HL-60/S4 treated with phorbol 12-myristate 13-acetate at 8.2 ng/mL for 4 days and 3 days (cell line): Measurements from ENCODE around the gene NEK4.
"Not testable (repeated sequence)": the region's sequence is repeated elsewhere in the genome, so short reads cannot be mapped to it uniquely, and the experiment has no call there.

Experiments
- in situ Hi-C: fragments of 300-500 bp; cut with MboI; formaldehyde crosslinking; loops from 2 replicates; pipeline ENCODE4 v1.15.0; 2022; ENCODE audit warnings: low sequenced_read_pairs

The NEK4 gene

DNA sequence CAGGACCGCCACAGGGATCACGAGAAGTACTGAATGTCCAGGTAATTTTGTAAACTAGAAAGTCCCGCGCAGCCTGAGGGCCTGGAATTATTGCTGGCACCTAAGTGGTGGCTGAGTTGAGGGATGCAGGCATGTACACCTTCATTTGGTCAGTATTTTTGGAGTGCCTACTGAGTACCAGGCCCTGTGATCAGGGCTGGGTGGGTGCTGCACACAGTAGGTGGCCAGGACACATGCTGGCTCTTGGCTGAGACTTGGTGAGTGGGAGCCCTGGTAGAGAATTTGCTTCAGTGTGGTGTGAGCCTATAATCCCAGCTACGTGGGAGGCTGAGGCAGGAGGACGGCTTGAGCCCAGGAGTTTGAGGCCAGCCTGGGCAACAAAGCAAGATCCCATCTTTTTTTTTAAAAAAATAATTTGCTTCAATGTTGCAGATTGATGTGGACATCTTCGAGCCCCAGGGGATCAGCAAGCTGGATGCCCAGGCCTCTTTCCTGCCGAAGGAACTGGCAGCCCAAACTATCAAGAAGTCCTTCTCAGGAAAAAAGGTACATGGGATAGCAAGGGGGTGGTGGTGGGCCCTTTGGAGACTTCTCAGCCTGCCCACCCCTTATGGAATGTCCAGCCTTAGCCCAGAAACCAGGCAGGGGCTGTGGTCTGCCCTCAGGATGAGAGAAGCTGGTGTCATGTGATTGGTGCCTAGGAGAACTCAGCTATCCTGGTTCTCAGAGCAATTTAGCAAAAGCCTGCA, 9.3 kb upstream of the NEK4 start:
- in situ Hi-C loops: no loop called here

DNA sequence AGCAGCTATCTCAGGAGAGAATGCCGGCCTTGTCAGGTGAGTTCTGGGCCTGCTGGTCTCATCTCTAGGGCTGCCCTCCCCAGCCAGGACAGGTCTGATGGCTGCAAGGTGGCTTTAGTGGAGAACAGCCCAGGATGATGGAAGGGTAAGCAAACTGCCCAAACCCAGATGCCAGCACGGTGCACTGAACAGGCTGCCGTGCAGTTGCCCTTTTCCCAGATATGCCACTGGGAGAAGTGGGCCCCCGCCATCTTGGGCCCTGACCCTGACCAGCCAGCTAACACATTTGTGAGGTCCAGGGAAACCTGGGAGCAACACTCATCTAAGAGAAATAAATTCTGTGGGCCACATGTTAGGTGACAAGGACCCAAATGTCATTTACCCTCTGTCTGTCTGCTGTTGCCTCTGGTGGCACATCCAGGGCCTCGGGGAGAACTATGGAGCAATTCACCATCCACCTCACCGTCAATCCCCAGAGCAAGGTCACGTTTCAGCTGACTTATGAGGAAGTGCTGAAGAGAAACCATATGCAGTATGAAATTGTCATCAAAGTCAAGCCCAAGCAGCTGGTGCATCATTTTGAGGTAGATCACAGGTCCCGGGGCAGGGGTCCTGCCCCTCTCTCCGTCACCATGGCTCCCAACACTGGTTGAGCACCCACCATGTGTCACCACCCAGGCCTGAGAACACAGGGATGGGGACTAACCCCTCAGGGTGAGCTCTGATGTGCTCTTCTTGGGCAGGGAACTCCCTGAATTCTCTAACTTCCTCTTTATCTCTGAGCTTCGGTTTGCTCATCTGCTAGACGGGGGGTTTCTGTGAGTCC, 8.5 kb upstream of the NEK4 start:
- in situ Hi-C loops: no loop called here

GRCh38 chr3:52777959-52778805, 7.4 kb upstream of the NEK4 start:
- in situ Hi-C loops: no loop called here

DNA sequence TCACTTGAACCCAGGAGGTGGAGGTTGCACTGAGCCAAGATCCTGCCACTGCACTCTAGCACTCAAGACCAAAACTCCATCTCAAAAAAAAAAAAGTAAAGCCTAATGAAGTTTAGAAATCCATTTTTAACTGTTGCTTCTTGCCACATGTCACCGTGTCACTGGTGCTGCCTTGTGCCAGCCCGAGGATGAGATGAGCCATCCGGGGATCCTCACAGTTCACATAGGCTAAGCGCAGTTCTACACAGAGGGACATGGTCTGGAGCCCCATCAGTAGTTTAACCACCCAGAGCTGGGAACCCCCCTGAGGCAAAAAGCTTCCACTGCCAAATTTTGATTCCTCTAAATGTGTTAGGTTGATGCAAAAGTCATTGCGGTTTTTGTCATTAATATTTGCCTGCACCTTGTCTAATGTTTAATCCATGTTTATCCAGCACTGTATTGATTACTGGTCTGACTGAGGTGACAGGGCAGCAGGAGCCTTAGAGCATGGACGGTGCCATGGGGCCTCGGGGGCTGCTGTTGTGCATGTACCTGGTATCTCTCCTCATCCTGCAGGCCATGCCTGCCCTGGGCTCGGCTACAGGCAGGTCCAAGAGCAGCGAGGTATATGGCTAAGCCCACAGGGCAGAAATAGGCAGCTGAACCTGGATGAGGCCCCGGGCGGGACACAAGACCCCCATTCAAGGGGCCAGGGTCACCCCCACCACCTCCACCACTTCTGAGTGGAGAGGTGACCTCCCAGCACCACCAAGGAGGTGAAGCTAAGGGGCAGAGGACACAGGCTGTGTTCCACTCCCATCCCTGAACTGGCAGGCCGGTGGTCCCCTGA, 6.6 kb upstream of the NEK4 start, which contains the start of gene ITIH1:
Gene ITIH1, plus strand, starts transcription at position 473 of the 832 bp plus-strand sequence. Its CDS starts 17 bp downstream, at position 490.
- in situ Hi-C loops: no loop called here

DNA sequence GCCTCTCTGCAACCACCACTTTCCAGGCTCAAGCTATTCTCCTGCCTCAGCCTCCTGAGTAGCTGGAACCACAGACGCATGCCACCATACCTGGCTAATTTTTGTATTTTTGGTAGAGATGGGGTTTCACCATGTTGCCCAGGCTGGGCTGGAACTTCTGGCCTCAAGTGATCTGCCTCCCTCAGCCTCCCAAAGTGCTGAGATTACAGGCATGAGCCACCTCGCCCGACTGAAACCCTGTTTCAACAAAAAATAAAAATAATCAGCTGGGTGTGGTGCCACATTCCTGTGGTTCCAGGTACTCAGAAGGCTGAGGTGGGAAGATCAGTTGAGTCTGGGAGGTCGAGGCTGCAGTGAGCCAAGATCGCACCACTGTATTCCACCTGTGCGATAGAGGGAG, 5.7 kb upstream of the NEK4 start:
- in situ Hi-C loops: not testable (repeated sequence)

DNA sequence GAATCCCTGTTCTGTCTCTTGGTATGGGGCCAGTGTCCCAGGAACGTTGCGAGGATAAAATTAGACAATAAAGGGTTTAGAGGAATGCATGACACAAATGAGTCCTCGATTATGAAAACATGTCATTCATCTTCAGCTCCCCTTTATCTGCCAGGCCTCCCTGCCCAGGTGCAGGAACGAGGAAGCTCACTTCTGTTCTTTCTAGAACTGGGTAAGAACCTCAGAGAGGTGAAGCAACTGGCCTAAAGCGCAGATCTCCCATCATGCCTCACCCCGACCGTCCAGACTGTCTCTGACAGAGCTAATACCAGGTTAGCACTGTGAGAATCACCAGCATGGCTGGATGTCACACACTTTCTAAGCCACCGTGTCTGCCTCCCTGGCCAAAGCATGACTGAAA, 5.1 kb upstream of the NEK4 start:
- in situ Hi-C loops: no loop called here

DNA sequence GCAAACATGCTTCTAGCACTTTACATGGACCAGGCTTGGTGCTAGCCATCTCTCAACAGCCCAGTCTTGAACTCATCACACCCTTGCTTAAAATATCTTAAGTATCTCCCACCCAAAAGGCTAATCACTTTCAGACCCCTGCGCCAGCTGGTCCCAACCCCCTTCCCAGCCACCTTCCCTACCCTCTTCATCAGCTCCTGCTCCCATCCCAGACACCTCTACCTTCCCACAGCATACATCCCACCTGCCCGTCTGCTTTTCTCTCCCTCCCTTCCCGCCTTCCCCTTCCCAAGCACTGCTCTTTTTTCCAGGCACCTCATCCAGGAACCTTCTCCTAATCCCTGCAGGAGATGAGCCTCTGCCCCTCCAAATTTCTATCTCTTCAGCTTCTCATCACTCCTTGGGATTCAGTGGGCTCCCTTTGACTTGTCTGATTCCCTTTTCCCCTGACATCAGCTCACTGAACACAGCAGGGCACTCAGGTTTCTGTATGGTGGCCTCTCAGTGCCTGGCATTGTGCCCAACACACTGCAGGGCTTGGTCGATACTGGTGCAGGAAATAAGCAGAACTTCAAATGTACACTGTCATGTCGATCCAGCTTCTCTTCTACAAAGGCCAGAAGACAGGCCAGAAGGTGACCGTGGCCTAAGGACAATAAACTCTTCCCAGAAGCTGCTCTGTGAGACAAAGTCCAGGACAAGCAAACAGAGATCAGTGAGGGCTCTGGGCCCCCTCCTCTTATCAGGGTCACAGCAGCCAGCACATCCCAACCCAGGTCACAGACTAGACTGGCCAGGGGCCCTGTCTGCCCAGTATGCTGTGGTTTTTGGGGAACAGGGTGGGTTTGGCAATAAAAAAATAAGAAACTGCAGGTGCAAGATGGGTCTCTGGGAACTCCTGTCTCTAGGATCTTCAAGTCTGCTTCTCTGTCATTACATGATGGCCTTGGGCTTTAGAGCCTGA, 4.4 kb upstream of the NEK4 start:
- in situ Hi-C loops: no loop called here

DNA sequence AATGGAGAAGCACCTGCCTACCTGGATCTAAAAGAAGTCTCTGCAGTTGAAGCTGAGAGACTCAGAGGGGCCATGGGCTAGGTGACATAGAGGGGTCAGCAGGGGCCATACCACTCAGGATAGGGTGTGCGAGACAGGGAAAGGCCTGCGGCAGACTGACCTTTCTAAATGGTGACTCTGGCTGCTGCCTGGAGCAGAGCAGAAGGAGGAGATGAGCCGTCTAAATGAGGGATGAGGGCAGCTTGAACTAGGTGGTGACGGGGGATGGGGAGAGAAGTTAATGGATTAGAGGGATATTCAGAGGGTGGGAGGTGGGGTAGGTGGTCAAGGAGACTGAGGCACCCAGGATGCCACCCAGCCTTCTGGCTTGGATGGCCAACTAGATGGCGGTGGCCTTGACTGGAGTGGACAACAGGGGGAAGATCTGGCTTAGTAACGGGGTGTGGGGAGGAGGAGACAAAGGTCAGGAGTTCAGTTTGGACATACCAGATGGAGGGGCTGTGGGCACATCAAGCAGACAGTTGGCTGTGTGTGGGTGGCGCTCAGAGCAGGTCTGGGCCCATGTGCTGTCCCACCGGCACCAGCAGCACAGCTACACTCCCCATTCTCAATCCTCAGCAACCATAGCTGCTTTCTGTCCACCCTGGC, 3.5 kb upstream of the NEK4 start:
- in situ Hi-C loops: no loop called here

DNA sequence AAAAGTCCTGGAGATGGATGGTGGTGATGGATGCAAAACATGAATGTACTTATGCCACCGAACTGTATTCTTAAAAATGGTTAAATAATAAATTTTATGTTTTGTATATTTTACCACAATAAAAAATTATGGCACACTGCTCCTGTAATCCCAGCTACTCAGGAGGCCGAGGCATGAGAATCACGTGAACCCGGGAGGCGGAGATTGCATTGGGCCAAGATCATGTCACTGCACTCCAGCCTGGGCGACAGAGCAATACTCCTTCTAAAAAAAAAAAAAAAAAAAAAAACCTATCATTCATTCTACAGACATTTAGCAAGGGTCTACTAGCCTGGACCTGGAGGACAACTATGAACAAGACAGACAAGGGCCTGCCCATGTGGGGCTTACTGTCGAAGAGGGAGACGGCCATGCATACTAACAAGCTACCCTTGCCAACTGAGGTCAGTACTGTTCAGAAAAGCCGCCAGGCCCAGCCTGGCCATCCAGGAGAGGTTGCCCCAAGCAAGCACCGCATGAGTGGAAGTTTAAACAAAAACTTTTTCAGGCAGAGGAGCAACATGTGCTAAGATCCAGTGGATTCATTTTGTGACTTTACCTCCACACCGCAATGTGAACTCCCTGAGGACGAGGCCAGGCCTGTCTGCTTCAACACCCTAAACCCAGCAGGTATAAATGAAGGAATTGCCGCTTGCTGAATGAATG, 2.8 kb upstream of the NEK4 start:
- in situ Hi-C loops: no loop called here

DNA sequence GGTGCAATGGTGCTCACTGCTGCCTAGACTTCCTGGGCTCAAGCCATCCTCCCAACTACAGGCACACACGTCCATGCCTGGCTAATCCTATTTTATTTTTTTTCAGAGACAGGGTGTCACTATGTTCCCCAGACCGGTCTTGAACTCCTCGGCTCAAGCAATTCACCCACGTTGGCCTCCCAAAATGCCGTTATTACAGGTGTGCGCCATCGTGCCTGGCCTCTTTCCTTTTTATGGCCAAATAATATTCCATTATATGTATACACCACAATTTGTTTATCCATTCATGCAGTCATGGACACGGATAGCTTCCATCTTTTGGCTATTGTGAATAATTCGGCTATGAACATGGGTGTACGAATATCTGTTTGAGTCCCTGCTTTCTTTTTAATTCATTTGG, 962 bp upstream of the NEK4 start:
- in situ Hi-C loops: no loop called here

GRCh38 chr3:52771334-52771681, 568 bp upstream of the NEK4 start:
- in situ Hi-C loops: no loop called here

- in situ Hi-C loops: no loop called here
These were observed 819 bp downstream of the NEK4 start for GRCh38 chr3:52769786-52770455.

- in situ Hi-C loops: no loop called here
These were observed 7.3 kb downstream of the NEK4 start for GRCh38 chr3:52763466-52763865.

GRCh38 chr3:52756141-52756540, 14.6 kb downstream of the NEK4 start:
- in situ Hi-C loops: no loop called here

GRCh38 chr3:52754373-52754772, 16.4 kb downstream of the NEK4 start:
- in situ Hi-C loops: no loop called here

DNA sequence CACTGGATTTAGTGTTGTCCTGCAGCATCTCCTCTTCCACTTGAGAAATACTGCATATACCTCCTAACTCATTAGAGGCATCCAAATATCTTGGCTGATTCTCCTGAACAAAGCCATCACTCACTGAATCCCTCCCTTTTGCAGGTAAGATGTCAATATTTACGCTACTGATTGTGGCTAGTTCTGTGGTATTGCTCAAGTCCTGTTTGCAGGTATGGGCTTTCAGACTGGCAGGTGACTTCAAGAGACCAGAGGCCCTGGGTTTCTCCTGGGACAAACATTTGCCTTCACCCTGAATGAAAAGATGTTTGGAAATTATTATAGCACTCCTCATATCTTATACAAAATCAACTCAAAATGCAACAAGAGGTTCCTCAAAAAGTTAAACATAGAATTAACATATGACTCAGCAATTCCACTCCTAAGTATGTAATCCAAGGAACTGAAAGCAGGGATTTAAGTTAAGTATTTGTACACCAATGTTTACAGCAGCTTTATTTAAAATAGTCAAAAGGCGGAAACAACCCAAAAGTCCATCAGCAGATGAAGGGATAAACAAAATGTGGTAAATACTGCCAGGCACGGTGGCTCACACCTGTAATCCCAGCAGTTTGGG, 18.6 kb downstream of the NEK4 start:
- in situ Hi-C loops: no loop called here

DNA sequence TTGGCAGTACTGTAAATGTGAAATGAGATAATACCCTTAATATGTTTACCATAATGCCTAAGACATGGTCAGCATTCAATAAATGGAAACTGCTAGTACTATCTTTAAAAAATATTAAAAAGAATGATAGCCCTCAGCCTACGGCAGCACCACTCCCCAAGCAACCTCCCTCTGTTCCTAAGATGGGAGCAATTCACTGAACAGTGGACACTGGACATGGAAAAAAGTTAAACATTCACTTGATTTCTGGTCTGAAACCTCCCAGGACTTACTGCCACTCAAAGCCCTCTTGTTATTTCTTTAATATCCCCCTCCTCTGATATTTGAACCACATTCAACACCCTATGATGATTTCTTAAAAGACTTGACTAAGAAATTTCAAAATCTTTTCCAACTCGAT, 27.0 kb downstream of the NEK4 start:
- in situ Hi-C loops: loop anchor here (25.0 kb wide), 2 partner anchors 194 to 344 kb away; no protein-coding TSS in a partner anchor
